ENCODE results near the gene HNRNPL. TPM values are rescaled to one million over a fixed set of nuclear protein-coding genes. Genes with fewer than 3 reads are reported as not detected.

Gene HNRNPL
- total and polyA plus RNA-seq, 10 of the 15 experiments (the other 5 are each of a cell fraction or from before 2014, with no cell fraction given), result 32.5 to 512 (median 306) TPM

DNA sequence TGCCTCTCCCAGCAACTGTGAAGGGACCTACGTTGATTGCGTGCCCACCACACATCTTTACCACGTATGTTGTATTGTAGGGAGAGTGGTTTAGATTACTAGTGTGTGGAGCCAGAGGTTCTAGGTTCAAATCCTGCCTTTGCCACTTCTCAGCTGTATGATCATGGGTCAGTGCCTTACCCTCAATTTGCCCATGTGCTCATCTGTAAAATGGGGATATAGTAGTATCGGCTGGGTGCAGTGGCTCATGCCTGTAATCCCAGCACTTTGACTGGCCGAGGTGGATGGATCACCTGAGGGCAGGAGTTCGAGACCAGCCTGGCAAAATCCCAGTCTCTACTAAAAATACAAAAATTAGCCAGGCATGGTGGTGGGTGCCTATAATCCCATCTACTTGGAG lies 36.5 kb downstream of the HNRNPL start:
- peaks cover 3% of the 10 kb centered on the region in 2 experiments; a peak in 2 of 4 replicates for H3K36me3 ChIP-seq (ENCODE audit: control insufficient read depth in 2 of 2, insufficient read depth in 2 of 2, low read length in 1 of 2)
- ChIA-PET SMC1A (ENCODE audit: uncharacterized antibody, unreplicated experiment) (no interaction called here), RAD21 (ENCODE audit: unreplicated experiment) (no interaction called here), CTCF (interaction anchor here (1.3 kb wide), 3 partner anchors 12 to 73 kb away, joined by 3 to 4 read pairs (median 3); no protein-coding TSS in a partner anchor), POLR2A (no interaction called here)
- no peaks in the 10 kb centered on the region for H3K79me2 ChIP-seq (ENCODE audit: control insufficient read depth, insufficient read depth, low read length)
- H3K4me2 ChIP-seq (ENCODE audit: control insufficient read depth, insufficient read depth), result no peak overlapping the region
- DNase-seq (ENCODE audit: low read depth, low spot score) (no peak), FAIRE-seq (no peak), ATAC-seq (no peak)
- no peak overlapping the region for H2AFZ ChIP-seq (ENCODE audit: control insufficient read depth, low read depth, low read length)
- TF ChIP-seq ZNF687 (IDR thresholded peaks at IDR 0.05), result no peak
- in situ Hi-C loops (cut with MboI) (no loop called here), intact Hi-C loops (cut with micrococcal nuclease; ENCODE audit: unreplicated experiment) (no loop called here)
- H3K27me3 ChIP-seq (replicated peaks in 1 of 2; ENCODE audit: control insufficient read depth in 2 of 2, insufficient read depth in 2 of 2, low read length in 1 of 2), result no peaks in the 10 kb centered on the region
- 94% methylated on average over 6 of the region's 6 CpGs for WGBS (ENCODE audit: insufficient coverage, insufficient replicate concordance, low lambda C conversion rate, missing lambda C conversion rate)
- H3K9me3 ChIP-seq (replicated peaks; ENCODE audit: control insufficient read depth, insufficient read depth, low read length), result no peaks in the 10 kb centered on the region
- no TSS peak for BruUV-seq (replicated peaks)
- no peak overlapping the region for H3K27ac ChIP-seq (ENCODE audit: control insufficient read depth, insufficient read depth)
- H3K4me1 ChIP-seq (ENCODE audit: control insufficient read depth, insufficient read depth, low read length), result no peaks in the 10 kb centered on the region
- H4K20me1 ChIP-seq (ENCODE audit: control insufficient read depth, insufficient read depth), result no peaks in the 10 kb centered on the region
- no peak overlapping the region for H3K9ac ChIP-seq (ENCODE audit: control insufficient read depth, insufficient read depth, low read length)
- H3K4me3 ChIP-seq, result no peak overlapping the region

DNA sequence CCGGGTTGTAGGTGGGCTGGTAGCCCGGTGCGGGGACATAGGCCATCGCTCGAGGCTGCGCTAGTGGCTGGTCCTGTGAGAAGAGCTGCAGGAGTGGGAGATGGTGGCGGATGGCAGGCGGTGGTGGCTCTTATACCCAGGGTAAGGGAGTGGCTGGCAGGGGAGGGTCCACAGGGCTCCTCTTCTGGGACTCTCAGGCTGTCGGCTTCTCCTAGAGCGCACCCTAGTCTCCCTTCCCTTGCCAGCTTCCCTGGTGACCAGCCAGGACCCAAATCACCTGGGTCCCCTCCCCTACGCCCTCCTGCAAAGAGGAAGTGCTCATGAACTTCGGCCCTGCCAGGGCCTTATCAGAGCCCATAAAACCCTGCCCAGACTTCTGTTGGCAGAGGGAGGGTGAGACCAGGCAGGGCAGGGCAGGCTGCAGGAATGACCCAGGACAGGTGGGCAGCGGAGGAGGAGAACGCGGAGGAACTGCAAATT lies 36.9 kb downstream of the HNRNPL start, which contains the start of gene LGALS4:
LGALS4 (minus strand) TSS at position 105 of the 480 bp plus-strand sequence; CDS start at position 46, 59 bp downstream.
- FAIRE-seq (no peak), ATAC-seq (no peak), DNase-seq (ENCODE audit: low read depth, low spot score) (no peak)
- Histone ChIP-seq H3K4me3 (no peak within 1 kb of the TSS), H3K4me1 (ENCODE audit: control insufficient read depth, insufficient read depth, low read length) (no peaks in the 10 kb centered on the region), H3K36me3 (ENCODE audit: control insufficient read depth in 2 of 2, insufficient read depth in 2 of 2, low read length in 1 of 2) (peaks cover 3% of the 10 kb centered on the region in 2 experiments; a peak in 2 of 4 replicates), H3K4me2 (ENCODE audit: control insufficient read depth, insufficient read depth) (no peak within 1 kb of the TSS), H3K79me2 (ENCODE audit: control insufficient read depth, insufficient read depth, low read length) (no peaks in the 10 kb centered on the region), H3K9me3 (replicated peaks; ENCODE audit: control insufficient read depth, insufficient read depth, low read length) (no peaks in the 10 kb centered on the region), H3K27ac (ENCODE audit: control insufficient read depth, insufficient read depth) (no peak within 1 kb of the TSS), H3K9ac (ENCODE audit: control insufficient read depth, insufficient read depth, low read length) (no peak within 1 kb of the TSS), H2AFZ (ENCODE audit: control insufficient read depth, low read depth, low read length) (no peak within 1 kb of the TSS), H3K27me3 (replicated peaks in 1 of 2; ENCODE audit: control insufficient read depth in 2 of 2, insufficient read depth in 2 of 2, low read length in 1 of 2) (no peaks in the 10 kb centered on the region), H4K20me1 (ENCODE audit: control insufficient read depth, insufficient read depth) (no peaks in the 10 kb centered on the region)
- SMC1A ChIA-PET (ENCODE audit: uncharacterized antibody, unreplicated experiment), result no interaction called here
- intact Hi-C loops (cut with micrococcal nuclease; ENCODE audit: unreplicated experiment) (no loop called here), in situ Hi-C loops (cut with MboI) (no loop called here)
- no TSS peak for BruUV-seq (replicated peaks)
- RAD21 ChIA-PET (ENCODE audit: unreplicated experiment), result no interaction called here
- WGBS (ENCODE audit: insufficient coverage, insufficient replicate concordance, low lambda C conversion rate, missing lambda C conversion rate), result 74% methylated on average over 11 of the region's 15 CpGs
- POLR2A ChIA-PET, result no interaction called here
- CTCF ChIA-PET, result no interaction called here
- TF ChIP-seq TCF12 (IDR thresholded peaks at IDR 0.05; ENCODE audit: low read depth, low read length) (no peak), YBX1 (IDR thresholded peaks at IDR 0.05) (no peak), MEF2B (IDR thresholded peaks at IDR 0.05; ENCODE audit: partially characterized antibody, poor library complexity, severe bottlenecking) (no peak), ZNF207 (IDR thresholded peaks at IDR 0.05; ENCODE audit: borderline replicate concordance) (no peak), FOXM1 (IDR thresholded peaks at IDR 0.05; ENCODE audit: low read depth, low read length) (no peak), REST (IDR thresholded peaks at IDR 0.05; ENCODE audit: low read depth, low read length) (no peak), NR2C1 (IDR thresholded peaks at IDR 0.05) (no peak), NBN (IDR thresholded peaks at IDR 0.05) (no peak), SREBF2 (IDR thresholded peaks at IDR 0.05; ENCODE audit: low read length) (no peak)
- TF ChIP-seq, protein P1, sequence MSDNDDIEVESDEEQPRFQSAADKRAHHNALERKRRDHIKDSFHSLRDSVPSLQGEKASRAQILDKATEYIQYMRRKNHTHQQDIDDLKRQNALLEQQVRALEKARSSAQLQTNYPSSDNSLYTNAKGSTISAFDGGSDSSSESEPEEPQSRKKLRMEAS (IDR thresholded peaks at IDR 0.05; ENCODE audit: low read depth, low read length), result no peak
